Kidney epithelial cell (primary cell): ENCODE data around the gene TGFB3. TPM values are rescaled to one million over a fixed set of nuclear protein-coding genes. Genes with fewer than 3 reads are reported as not detected.

Experiments used
- DNase-seq: peaks from one replicate; pipeline ENCODE4 v3.0.0-alpha.2; 2010; ENCODE audit warnings: low read depth
- H3K27me3 ChIP-seq: 2 replicates; pipeline ENCODE4 v1.6.0; 2011; ENCODE audit warnings: low read length; ENCODE audit not compliant: control insufficient read depth, insufficient read depth
- H3K36me3 ChIP-seq: 2 replicates; pipeline ENCODE4 v1.5.1; 2011; ENCODE audit warnings: low read length; ENCODE audit not compliant: control insufficient read depth, insufficient read depth
- H3K4me3 ChIP-seq: 2 replicates; pipeline ENCODE4 v1.5.1; 2011; ENCODE audit warnings: low read depth, mild to moderate bottlenecking, control low read depth, low read length
- CTCF ChIP-seq: IDR thresholded peaks from 2 replicates; pipeline ENCODE4 v1.5.1; 2011; ENCODE audit warnings: mild to moderate bottlenecking, moderate library complexity, low read length, control low read depth, inconsistent platforms; ENCODE audit not compliant: insufficient read depth, poor library complexity, severe bottlenecking
- total RNA-seq: library from RNA; depleted of rRNA; stranded (reverse); fragments of >200 nt; gene quantifications from 2 replicates; pipeline ENCODE4 v1.2.3, GENCODE V29; 2015

TGFB3 gene
- total RNA-seq, 1 donor from 2014 or later: 3.1 TPM

- DNase-seq: no peak
- H3K27me3 ChIP-seq: no peaks in the 10 kb centered on the region
- no peak for TF ChIP-seq CTCF
- no peak overlapping the region for H3K4me3 ChIP-seq
- no peaks in the 10 kb centered on the region for H3K36me3 ChIP-seq
Measured at GRCh38 chr14:75909630-75910029, 72.2 kb downstream of the TGFB3 start.

Other genes with a start within 250 kb of the TGFB3 start
- gene IFT43, start 3.8 kb upstream of the TGFB3 start, total RNA-seq: 47.1 and 48.9 TPM in 2 replicates
- gene GPATCH2L, start 169.9 kb upstream of the TGFB3 start, total RNA-seq: 76.7 and 83.3 TPM in 2 replicates